KOPT-K1 (cell line): ENCODE measurements around the gene RAB44.

Source experiments
- H3K27ac ChIP-seq: fragments of 200-600 bp; sonication (generic); 2 replicates; pipeline ENCODE4 v1.5.1; 2016; ENCODE audit warnings: antibody characterized with exemption, mild to moderate bottlenecking, low read depth, low read length; ENCODE audit not compliant: poor library complexity, severe bottlenecking
- H3K36me3 ChIP-seq: fragments of 200-600 bp; sonication (generic); 2 replicates; pipeline ENCODE4 v1.5.1; 2017; ENCODE audit warnings: antibody characterized with exemption, mild to moderate bottlenecking, low read length, moderate library complexity; ENCODE audit not compliant: insufficient read depth
- H3K9me3 ChIP-seq: fragments of 200-600 bp; sonication (generic); 2 replicates; pipeline ENCODE4 v1.5.1; 2017; ENCODE audit warnings: antibody characterized with exemption, low read length, mild to moderate bottlenecking; ENCODE audit not compliant: insufficient read depth, poor library complexity, severe bottlenecking

The RAB44 gene

GRCh38 chr6:36739947-36740817 is 42.6 kb downstream of the RAB44 start:
- Histone ChIP-seq H3K9me3 (no peaks in the 10 kb centered on the region), H3K27ac (no peak overlapping the region), H3K36me3 (no peaks in the 10 kb centered on the region)

- Histone ChIP-seq H3K36me3 (no peaks in the 10 kb centered on the region), H3K27ac (no peak overlapping the region), H3K9me3 (no peaks in the 10 kb centered on the region)
These were observed 43.2 kb downstream of the RAB44 start for GRCh38 chr6:36740818-36741179.

GRCh38 chr6:36742146-36742545 is 44.5 kb downstream of the RAB44 start:
- H3K9me3 ChIP-seq, result no peaks in the 10 kb centered on the region
- H3K27ac ChIP-seq, result no peak overlapping the region
- no peaks in the 10 kb centered on the region for H3K36me3 ChIP-seq

- H3K36me3 ChIP-seq, result no peaks in the 10 kb centered on the region
- no peak overlapping the region for H3K27ac ChIP-seq
- H3K9me3 ChIP-seq, result no peaks in the 10 kb centered on the region
These were observed 45.4 kb downstream of the RAB44 start for GRCh38 chr6:36743032-36743431.

DNA sequence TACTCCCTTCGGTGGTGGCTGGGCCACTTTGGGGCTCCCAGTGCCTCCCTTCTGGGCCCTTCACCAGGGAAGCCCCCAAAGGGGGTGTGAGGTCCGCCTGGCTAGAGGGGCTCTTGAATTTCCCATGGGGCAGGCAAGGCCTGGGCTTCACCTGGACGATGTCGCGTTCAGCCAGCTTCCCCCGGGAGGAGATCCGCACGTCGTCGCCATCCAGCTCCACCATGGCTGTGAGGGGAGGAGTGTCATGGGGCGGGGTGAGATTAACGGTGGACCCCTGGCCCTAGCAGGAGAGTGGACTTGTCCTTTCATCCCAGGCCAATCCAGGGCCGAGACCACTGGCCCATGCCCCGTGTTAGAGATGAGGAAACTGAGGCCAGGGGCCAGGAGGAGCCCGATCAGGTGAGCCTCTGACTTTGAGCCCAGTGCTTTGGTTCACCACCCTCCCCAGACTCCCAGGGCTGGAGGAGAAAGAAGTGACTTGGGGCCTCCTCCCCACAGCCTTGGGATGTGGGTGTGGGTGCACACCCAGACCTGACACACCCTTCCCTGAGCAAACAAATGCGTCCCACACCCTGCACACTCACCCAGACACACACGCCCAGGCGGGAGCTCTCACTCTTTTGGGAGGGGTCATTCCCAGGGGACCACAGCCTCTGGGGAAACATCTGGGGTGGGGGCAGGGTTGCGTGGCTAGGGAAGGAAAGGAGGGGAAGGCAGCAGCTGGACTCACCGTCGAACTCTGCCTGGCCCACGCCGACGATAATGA is 46.1 kb downstream of the RAB44 start:
- H3K9me3 ChIP-seq, result no peaks in the 10 kb centered on the region
- H3K27ac ChIP-seq, result no peak overlapping the region
- H3K36me3 ChIP-seq, result no peaks in the 10 kb centered on the region

- Histone ChIP-seq H3K9me3 (no peaks in the 10 kb centered on the region), H3K27ac (no peak overlapping the region), H3K36me3 (no peaks in the 10 kb centered on the region)
These were observed 46.7 kb downstream of the RAB44 start for GRCh38 chr6:36744304-36744673.

DNA sequence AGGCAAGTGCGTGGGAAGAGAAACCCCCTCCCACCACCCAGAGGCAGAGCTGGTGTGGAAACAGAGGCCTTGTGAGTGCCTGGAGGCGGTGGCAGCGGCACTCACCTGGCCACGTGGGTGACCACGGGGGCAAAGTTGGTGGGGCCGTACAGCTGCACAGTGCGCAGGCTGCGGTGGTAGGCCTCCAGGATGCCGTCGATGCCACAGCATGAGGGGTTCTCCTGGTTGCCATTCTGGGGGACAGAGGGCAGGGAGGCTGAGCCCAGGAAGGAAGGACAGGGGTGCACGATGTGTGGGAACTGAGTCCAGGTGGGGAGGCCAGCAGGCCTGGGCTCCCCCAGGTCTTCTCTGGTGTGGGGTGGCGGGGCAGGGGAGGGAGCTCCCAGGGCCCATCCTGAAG is 47.7 kb downstream of the RAB44 start:
- H3K27ac ChIP-seq, result no peak overlapping the region
- H3K9me3 ChIP-seq, result no peaks in the 10 kb centered on the region
- no peaks in the 10 kb centered on the region for H3K36me3 ChIP-seq

DNA sequence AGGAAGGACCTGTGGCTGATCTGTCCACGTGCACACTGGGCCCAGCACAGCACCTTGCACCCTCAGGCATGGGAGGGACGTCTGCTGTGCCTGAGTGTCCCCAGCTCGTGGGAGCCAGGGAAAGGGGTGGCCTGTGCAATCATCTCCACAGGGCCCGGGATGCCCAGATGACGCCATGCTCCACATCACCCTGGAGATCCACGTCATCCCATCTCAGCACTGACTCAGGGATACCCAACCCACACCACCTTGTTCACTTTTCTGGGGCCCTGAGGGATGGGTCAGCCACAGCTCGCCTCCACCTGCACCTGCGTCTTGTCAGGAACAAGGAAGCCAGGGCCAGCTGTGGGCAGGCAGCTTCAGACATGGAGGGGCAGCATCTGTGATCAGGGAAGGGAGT is 48.2 kb downstream of the RAB44 start:
- no peaks in the 10 kb centered on the region for H3K9me3 ChIP-seq
- no peaks in the 10 kb centered on the region for H3K36me3 ChIP-seq
- H3K27ac ChIP-seq, result no peak overlapping the region

DNA sequence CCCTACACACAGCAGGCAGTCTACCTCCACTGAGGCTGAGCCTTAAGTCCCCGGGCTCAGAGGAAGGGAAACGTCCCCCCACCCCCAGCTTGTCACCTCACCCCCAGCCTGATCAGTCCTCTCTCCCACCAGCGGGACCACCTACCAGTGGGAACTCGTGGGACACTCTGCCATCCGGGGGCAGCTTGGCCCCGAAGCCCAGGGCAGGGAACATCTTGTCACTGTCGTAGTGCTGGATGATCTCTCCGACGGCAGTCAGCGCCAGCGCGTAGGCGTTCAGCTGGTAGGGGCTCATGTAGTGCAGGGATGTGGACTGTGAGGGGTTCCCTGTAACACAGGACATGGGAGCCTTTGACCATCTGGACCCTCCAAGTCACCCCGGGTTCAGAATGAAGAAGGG is 48.6 kb downstream of the RAB44 start:
- Histone ChIP-seq H3K36me3 (no peaks in the 10 kb centered on the region), H3K9me3 (no peaks in the 10 kb centered on the region), H3K27ac (no peak overlapping the region)

DNA sequence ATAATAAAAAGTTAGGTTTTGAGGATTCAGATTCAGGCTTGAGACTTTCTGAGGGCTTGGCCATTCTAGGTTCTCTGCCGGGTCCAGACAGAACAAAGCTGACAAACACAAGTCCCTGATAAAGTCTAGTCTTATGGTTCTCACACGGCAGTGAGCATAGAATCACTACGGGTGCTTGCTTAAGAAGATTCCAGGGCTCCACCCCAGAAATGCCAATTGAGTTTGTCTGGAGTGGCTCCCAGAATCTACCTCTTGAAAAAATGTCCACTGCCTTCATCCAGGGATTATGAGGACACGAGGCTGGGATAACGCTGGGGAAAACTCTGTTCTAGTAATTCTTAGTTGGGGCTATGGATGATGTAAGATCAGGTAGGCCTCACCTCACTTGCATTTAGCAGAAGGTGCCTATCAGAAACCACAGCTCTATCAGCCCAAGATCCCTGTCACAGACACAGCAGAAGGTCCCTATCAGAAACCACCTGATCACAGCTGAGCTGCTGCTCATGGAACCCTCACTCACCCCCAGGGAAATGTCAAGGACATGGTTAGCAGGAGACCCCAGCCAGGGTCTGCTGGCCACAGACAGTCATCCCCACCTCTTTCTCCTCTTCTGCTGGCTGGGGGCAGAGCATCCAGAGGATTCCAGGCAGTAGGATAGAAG is 52.3 kb downstream of the RAB44 start:
- no peaks in the 10 kb centered on the region for H3K36me3 ChIP-seq
- no peaks in the 10 kb centered on the region for H3K9me3 ChIP-seq
- H3K27ac ChIP-seq, result no peak overlapping the region

DNA sequence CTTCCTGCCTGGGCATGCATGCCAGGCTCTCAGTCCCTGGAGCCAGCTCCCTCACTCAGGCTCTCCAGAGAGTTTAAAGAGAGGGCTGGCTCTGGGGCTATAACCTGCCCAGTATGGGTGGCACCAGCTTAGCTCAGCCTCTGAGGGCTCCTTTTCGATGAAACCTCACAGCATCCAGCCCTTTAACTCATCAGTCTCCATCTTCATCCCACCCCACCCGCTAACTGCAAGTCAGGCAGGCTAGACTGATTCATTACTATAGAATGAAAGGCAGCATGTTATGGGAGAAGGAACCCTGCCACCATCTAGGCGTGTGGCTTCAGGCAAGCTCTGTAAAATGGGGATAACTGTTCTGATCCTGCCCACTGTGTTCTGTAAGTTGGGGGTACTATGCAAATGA is 53.5 kb downstream of the RAB44 start:
- Histone ChIP-seq H3K36me3 (no peaks in the 10 kb centered on the region), H3K9me3 (no peaks in the 10 kb centered on the region), H3K27ac (no peak overlapping the region)

DNA sequence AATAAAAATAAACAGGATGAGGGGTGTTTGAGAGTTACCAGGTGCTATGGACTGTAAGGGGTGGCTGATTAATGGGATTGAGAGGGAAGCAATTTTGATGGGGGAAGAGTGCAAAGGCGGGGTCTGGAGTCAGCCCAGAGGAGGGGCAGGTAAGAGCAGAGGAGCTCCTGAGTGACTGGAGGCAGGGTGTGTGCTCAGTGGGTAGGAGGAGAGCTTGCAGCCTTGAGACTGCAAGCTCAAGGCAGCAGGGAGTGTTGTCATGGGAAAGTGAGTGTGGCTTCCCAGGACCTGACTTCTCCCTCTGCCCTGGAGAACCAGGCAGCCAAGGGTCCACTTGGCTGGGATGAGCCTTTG is 54.2 kb downstream of the RAB44 start:
- Histone ChIP-seq H3K27ac (no peak overlapping the region), H3K9me3 (no peaks in the 10 kb centered on the region), H3K36me3 (no peaks in the 10 kb centered on the region)

DNA sequence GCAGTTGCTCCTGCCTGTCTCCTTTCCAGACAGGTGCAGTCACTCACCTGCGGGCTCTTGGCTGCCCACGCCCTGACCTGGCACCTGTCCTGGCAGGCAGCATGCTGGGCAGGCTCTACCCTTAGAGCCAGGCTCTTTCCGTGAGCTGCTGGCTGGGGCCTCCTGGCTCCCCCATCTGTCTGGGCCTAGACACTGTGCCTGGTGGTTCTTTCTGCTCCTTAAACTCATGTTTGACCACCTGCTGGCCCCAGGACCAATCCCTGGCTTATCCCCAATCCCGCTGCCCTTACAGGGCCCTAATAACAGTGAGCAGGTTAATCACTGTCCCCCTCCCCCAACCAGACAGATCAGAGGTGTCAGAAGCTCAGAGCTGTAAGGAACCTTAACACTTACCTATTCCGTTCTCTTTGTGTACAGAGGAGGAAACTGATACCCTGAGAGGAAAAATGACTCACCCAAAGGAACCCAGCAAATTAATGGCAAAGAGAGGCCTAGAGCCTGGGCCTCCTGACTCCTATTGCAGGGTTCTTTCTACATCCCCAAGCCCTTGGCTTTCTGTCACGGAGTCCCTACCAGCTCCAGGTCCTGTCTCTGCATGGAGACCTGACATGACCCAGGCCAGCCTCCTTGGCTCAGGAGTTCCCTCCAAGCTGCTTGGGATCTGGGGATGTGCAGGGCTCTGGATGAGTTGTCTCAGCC is 54.7 kb downstream of the RAB44 start:
- Histone ChIP-seq H3K27ac (no peak overlapping the region), H3K36me3 (no peaks in the 10 kb centered on the region), H3K9me3 (no peaks in the 10 kb centered on the region)

- H3K36me3 ChIP-seq, result no peaks in the 10 kb centered on the region
- no peaks in the 10 kb centered on the region for H3K9me3 ChIP-seq
- H3K27ac ChIP-seq, result no peak overlapping the region
These were observed 55.4 kb downstream of the RAB44 start for GRCh38 chr6:36752886-36753506.
